GM19240 (cell line): ENCODE measurements around the gene EMP2.
"Not testable (repeated sequence)": the region's sequence is repeated elsewhere in the genome, so short reads cannot be mapped to it uniquely, and the experiment has no call there.

Experiments used
- DNase-seq: peaks from one replicate; pipeline ENCODE4 v3.0.0; 2011; ENCODE audit warnings: low spot score; ENCODE audit not compliant: insufficient read length

EMP2 gene, protein sequence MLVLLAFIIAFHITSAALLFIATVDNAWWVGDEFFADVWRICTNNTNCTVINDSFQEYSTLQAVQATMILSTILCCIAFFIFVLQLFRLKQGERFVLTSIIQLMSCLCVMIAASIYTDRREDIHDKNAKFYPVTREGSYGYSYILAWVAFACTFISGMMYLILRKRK

DNA sequence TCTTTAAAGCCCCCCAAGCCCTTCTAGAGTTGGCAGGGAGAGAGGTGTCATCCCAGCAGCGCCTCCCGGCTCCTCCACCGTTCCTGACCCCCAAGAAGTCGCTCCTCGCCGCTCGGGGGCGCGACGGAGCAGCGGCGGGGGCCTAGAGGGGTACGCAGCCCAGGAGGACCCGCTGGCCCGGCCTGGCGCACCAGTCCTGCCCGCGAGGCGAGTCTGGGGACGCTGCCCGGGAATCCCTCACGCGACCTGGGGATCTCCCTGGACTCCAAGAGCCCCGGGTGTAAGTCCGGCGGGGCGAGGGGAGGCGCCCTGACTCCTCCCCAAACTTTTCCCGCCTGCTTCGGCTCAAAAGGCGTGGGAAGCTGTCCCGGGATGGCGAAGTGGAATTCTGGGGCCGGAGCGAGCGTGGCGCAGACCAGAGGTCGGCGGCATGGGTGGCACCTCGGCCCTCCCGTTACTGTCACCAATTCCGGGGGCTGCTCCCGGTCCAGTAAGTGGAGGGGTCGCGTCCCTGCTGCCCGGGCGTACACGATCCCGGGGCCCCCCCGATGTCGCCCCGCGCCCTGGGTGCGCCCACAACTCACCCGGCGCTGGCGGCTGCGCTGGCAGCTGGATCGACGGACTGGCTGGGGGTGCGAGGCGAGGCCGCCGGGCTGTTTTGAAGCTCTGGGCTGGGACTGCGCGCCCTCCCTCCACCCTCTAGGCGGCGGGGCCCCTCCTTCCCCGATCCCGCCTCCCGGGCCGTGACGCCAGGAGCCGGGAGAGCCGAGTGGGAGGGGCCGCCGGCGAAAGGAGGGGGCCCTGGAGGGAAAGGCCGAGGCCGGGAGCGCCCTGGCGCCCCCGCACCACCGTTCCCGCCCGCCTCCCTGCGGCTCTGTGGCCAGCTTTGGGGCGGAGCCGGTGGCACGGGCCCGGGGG is at the start of gene EMP2:
Gene EMP2, minus strand, starts transcription at position 634 of the 918 bp plus-strand sequence. CDS start 32,981 bp downstream, outside the sequence.
- no peak for DNase-seq

DNA sequence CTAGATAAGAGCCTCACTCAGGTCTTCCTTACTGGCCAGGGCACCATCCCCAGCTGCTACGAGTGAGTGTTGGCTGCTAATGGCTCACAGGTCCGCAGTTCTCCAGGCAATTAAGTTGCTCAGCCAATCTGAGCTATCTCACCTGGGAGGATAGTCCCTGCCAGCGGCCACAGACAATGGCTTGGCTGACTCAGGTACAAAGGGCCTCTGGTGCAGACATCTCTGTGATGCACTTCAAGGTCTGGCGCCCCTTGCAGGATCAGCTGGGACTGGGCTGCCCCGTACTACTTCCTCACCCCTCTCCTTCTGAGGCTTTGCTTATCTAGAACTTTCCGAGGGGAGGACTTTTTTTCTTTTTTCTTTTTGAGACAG is 49.2 kb upstream of the EMP2 start:
- DNase-seq = no peak

DNA sequence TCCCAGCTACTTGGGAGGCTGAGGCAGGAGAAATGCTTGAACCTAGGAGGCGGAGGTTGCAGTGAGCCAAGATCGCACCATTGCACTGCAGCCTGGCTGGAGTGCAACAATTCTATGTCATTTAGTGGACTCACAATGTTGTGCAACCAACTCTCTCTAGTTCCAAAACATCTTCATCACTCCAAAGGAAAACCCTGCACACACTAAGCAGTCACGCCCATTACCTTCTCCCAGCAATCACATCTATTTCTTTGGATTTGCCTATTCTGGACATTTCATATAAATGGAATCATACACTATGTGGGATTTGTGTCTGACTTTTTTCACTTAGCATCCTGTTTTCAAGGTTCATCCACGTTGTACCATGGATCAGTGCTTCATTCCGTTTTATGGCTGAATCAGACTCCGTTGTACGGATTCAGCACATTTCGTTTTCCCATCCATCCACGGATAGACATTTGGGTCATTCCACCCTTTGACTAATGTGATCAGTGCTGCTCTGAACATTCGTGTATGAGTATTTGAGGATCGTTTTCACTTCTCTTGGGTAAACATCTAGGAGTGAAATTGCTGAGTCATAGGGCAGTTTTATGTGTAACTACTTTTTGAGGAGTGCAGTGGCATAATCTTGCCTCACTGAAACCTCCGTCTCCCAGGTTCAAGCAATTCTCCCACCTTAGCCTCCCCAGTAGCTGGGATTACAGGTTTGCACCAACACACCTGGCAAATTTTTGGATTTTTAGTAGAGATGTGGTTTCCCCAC is 45.4 kb upstream of the EMP2 start:
- DNase-seq = no peak

DNA sequence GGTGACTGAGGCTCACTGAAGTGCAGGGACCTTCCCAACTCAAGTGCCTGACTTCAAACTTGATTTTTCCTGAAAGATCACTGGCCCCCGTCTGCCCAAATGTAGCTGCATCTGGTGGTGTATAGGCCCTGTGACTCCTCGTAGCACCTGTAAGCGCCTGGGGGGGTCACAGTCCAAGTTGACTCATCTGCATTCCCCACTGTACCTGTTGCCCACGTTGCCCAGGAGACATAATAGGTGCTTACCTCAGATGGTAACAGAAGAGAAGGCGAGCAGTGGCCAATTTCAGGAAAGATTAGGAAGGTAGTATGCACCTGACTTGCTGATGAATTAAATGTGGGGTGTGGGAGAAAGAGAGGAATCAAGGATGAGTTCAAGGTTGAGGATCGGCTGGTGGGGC is 44.1 kb upstream of the EMP2 start:
- DNase-seq = no peak

DNA sequence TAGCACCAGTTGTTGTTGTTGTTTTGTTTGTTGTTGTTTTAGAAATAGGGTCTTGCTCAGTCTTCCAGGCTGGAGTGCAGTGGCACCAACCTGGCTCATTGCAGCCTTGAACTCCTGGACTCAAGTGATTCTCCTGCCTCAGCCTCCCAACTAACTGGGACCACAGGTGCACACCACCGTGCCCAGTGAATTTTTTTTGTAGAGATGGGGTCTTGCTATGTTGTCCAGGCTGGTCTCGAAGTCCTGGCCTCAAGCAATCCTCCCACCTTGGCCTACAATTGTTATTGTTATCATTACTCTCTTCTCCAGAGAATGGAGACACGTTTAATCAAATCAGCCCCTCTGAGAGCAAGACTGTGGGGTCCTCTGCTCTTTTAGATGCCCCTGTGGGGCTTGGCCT is 42.7 kb upstream of the EMP2 start:
- no peak for DNase-seq

DNA sequence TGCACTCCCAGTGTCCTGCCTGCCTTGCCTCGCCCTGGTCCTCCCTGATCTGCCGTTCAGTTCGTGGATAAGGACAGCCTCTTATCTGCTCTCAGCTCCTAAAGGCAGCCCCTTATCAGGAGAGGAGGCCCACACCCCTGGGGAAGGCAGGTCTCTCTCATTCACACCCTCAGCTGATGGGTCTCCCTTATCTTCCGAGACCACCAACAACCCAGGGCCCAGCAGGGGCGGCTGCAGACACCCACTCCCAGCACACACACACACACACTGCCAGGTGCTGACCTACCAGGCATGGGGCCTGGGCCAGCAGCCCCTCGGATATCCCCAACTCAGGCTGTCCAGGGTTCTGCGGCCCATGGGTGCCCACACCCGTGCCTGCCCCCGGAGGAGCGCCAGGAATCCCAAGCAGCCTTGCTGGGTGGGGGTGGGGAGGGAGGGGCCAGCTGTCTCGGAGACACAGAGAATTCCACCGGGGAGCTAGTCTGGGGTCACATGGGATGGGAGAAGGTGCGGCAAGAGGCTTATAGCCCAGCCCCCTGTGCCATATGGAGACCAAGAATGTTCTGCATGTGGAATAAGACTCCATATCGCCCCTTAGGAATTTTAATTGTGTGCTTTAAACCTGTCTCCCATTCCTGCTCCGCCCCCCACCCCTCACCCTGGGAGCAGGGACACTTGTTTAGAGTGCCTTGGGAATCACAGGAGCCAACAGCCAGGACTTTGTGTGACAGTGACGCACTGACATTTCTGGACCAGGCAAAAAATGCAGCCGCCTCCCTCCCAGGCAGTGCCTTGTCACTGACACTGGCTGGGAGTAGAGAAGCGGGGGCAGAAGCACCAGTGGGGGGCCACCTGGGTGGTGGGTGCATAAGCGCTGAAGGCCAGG is 41.9 kb upstream of the EMP2 start:
- DNase-seq = no peak

DNA sequence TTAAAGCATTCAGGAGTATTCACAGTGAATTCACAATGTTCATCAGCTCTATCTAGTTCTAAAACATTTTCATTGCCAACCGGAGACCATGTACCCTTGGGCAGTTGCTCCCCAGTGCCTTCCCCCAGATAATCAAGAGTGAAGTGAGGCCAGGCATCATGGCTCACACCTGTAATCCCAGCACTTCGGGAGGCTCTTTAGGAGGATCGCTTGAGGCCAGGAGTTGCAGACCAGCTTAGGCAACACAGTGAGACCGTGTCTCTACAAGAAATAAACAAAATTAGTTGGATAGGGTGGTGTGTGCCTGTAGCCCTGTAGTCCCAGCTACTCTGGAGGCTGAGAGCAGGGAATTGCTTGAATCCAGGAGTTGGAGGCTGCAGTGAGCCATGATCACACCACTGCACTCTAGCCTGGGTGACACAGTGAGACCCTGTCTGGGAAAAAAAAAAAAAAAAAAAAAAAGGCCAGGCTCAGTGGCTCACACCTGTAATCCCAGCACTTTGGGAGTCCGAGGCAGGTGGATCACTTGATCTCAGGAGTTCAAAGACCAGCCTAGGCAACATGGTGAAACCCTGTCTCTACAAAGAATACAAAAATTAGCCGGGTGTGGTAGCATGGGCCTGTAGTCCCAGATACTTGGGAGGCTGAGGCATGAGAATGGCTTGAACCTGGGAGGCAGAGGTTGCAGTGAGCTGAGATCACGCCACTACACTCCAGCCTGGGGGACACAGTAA is 41.0 kb upstream of the EMP2 start:
- DNase-seq = not testable (repeated sequence)

DNA sequence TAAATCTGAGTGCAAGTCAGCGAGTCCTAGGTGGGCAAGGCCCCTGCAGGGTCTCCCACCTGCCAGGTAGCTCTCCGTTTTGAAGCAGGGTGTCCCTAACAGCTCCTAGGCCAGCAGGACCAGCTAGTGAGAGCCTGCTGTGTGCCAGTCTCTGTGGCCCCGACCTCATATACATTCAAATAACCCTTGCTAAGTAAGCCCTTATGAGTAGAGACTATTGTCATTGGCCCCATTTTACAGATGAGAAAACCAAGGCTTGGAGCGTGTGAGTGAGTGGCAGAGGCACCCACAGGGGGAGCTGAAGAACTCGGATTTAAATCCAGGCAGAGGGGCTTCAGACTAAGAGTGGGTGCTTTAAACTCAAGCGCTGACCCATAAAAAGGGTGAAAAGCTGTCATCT is 39.7 kb upstream of the EMP2 start:
- DNase-seq = no peak

DNA sequence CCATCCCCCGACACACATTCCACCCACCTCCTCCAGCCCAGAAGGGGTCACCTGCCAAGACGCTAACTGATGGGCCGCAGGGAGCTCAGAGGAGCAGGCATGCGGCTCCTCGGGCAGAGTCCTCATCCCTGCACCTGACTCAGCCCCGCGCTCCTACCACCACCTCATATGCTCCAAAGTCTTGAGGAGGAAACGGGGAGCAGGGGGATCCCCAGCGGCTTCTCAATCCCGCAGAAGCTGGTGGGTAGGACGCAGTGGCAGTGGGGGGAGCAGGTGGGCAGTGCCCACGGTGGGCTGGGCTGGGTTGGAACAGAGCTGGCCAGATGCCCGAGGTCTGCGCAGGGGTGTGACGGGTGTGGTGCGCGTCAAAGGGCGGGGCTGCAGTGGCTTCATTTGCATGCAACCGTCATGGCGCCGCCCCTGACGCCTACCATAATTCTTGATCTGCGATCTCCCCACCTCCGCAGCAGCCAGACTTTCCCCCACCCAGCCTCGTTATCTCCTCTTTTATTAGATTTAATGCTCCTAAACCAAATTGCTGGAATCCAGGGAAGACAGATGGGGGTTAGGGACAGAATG is 39.0 kb upstream of the EMP2 start:
- DNase-seq = no peak

DNA sequence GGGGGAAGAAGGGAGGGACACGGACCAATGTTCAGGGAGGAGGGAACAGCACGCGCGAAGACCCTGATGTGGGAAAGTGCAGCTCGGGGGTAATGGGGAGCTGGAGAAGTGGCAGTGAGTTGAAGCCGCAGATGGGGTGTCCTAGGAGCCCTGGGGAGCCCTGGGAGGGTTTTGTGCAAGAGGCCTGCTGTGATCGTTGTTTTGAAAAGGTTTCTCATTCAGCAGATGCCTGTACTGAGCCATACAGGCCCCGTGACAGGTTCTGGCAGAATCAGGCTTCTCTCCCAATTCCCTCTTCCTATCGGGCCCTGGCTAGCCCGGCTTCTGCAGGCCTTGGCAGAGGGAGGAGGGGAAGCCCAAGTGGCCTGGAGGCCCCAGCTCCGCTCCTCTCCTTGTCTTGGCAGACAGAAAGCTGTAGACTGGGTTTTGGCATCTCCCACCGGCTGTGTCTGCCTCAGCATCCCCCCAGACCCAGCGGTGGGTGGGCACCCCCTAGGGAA is 38.4 kb upstream of the EMP2 start:
- no peak for DNase-seq

DNA sequence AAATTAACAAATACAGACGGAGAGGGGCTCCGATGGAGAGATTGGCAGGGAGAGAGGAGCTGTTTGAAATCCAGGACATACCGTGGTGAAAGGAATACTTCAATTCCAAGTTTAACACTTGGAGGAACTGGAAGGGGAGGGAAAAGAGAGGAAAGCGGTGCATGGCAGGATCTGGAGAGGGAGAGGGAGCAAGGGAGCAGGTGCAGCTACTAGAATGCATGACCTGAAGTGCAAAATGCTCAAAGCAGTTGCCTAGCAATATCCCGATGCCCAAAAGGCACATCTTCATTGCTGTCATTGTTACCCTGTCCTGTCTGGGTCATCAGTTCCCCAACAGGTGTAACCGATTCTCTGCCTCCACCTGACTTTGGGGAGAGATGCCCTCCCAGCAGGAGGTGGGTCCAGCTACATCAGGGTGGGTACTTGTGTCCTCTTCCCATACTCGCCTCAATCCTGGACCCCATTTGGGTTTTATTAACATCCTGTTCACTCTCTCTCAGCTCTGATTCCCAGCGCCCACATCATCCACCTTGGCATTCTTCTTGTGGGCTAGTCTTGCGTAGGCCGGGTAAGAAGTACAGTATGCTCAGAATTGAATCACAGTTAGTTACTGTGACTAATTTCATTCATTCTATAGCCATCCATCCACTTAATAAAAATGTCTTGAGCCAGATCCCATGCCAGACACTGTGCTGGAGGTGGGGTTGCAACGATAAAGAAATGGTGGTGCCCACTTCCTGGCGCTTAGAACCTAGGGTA is 37.4 kb upstream of the EMP2 start:
- DNase-seq = no peak

DNA sequence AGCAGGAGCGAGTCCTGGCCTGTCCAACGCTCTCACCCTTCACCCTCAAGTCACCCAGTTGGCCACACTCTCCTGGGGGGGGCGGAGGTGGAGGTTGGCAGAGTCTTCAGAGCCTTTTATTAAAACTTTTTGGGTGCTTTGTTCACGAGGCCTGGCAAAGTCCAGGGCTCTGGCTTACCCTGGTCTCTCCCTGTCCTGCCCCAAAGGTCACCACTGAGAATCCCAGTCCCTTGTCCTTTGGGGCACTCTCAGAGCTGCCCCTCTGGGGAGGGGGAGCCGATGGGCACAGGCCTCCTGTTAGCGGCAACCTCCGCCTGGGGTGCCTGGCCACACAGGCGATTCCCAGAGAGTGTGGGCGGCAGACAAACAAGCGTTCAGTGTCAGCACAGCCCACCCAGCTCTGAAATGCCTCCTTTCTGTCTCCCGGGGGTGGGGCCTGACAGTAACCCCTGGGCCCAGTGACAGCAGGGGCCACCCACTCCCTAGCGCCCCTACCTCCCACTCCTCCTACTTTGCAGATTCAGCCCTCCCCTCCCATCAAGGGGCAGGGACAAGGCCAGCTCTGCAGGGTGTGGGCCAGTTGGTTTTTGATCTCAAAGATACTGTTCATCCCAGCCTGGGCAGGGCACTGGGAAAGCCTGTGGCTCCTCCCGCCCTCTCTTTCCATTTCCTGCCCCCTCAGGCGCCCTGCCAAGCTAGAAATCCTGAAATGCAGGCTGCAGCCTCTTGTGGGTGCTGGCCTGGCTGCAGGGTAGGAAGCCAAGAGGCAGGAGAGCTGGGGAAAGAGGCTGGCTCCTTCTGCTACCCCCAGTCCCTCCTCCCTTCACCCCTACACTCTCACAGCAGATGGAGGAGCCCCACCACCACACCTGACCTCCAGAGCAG is 36.6 kb upstream of the EMP2 start:
- DNase-seq = no peak

DNA sequence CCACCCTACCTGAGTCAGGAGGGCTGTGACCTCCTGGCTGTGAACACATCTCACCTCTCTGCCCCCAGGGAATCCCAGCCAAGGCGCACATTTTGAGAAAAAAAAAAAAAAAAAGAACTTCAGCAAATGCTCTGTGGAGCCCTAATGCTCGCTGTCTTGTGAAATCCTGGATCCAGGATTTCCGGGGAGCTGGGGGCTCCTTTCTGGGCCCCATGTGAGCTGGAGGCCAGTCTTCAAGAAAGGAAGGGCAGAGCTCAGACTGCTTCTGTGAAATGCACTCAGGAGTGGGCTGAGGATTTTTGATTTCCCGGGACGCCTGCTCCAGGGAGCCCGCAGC is 36.0 kb upstream of the EMP2 start:
- DNase-seq = no peak

DNA sequence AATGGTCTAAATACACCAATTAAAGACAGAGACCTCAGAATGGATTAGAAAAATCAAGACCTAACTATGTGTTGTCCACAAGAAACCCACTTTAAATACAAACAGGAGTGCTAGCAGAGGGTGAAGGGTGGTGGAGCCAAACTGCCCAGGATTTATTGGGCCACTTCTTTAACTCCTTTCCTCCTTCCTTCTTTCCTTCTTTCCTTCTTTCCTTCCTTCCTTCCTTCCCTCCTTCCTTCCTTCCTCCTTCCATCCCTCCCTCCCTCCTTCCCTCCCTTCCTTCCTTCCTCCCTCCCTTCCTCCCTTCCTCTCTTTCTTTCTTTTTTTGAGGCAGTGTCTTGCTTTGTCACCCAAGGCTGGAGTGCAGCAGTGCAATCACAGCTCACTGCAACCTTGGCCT is 34.3 kb upstream of the EMP2 start:
- no peak for DNase-seq

DNA sequence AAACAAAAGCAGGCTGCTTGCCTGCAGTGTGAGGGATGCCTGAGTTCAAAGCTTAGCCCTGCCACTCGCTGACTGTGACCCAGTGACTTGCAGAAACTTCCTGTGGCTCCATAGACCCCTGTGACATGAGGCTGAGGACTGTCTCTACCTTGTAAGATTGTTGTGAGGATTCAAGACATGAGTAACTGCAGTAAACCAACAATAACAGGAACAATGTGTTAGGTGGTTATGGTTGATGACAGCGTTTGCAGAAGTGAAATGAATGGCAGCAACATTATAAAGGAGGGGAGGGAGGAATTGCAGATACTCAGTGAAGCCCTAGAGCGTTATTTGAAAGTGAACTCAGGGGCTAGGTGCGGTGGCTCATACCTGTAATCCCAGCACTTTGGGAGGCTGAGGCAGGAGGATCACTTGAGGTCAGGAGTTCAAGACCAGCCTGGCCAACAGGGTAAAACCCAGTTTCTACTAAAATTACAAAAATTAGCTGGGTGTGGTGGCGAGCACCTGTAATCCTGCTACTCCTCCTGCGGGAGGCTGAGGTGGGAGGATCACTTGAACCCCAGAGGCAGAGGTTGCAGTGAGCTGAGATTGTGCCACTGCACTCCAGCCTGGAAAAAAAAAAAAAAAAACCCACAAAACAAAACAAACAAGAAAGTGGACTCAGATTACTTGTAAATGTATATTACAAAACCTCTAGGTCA is 33.5 kb upstream of the EMP2 start:
- DNase-seq = no peak

DNA sequence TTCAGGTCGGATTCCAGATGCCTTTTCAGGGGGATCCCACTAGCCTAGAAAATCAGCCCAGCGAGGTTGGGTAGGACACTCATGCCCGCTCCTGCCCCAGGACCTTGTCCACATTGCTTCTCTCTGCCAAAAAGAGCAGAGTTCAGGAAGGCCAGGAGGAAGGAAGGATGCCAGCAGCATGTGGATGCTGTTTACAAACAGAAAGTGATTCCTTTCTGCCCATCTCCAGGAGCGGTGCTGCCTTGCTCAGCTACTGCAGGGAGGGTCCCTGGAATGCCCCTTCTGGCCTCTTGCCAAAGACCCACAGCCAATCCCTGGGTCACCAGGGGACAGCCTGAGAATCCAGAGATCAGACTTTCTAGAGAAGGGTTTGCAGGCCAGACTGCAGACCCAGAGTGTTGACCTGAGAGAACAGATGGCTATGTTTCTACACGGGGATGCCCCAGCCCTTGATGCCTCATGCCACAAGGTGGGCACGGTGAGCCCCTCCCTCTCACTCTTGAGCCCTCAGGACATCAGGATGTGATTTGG is 32.3 kb upstream of the EMP2 start:
- no peak for DNase-seq

DNA sequence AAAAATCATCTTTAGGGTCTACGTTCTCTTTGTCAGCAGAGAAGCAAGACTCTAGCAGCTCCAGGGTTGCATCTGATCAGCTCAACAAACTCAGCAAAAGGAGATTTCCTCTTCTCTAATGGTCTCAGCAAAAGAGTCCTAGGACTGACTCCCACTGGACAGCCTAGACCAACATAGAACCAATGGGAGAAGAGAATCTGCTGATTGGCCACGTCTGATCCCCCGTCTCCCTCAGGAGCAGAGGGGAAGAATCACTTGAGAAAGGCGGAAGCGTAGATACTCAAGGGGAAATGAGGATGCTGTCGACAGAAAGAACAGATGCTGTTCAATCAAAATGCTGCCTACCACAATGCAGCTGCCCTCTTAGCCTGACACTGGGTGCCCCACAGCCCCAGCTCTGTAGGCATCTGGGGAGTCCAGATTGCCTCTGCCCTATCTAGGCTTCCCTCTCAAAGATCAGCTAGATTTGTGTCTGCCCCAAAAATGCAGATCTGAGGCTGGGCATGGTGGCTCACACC is 31.5 kb upstream of the EMP2 start:
- no peak for DNase-seq
